ENCODE results near the gene TMEM117.

- TF ChIP-seq POLR2AphosphoS5 (IDR thresholded peaks at IDR 0.05; ENCODE audit: low read depth, low read length) (no peak), TAF1 (IDR thresholded peaks at IDR 0.05; ENCODE audit: borderline replicate concordance, low read depth, low read length) (no peak)
Measured at GRCh38 chr12:44091948-44092606, 256.2 kb downstream of the TMEM117 start.

Data from GM12892 (cell line).